SK-N-SH (cell line): ENCODE data around the gene AGBL4.

Experiments used
- CTCF ChIP-seq: fragments of 200-600 bp; sonication (generic); IDR thresholded peaks from 2 replicates; pipeline ENCODE4 v1.6.1; 2017; ENCODE audit warnings: antibody characterized with exemption, mild to moderate bottlenecking, moderate library complexity
- GABPA ChIP-seq: IDR thresholded peaks from 2 replicates; pipeline ENCODE4 v1.4.0; 2012; ENCODE audit warnings: low read depth, mild to moderate bottlenecking
- GATA2 ChIP-seq: sonication (generic); formaldehyde crosslinking; IDR thresholded peaks from 2 replicates; pipeline ENCODE4 v1.5.0; 2020; ENCODE audit warnings: mild to moderate bottlenecking, missing genetic modification reagents
- SMC3 ChIP-seq: IDR thresholded peaks from 2 replicates; pipeline ENCODE4 v1.6.1; 2012; ENCODE audit warnings: low read depth, low read length, improper control_type of control experiment
- TAF1 ChIP-seq: IDR thresholded peaks from 2 replicates; pipeline ENCODE4 v1.6.1; 2012; ENCODE audit warnings: low read depth, mild to moderate bottlenecking, low read length, moderate library complexity, borderline replicate concordance
- TF ChIP-seq, protein P1 (sequence below): IDR thresholded peaks from 2 replicates; pipeline ENCODE4; 2012
- TF ChIP-seq, protein P2 (sequence below): IDR thresholded peaks from 2 replicates; pipeline ENCODE4 v1.4.0; 2012; ENCODE audit warnings: low read depth

DNA sequence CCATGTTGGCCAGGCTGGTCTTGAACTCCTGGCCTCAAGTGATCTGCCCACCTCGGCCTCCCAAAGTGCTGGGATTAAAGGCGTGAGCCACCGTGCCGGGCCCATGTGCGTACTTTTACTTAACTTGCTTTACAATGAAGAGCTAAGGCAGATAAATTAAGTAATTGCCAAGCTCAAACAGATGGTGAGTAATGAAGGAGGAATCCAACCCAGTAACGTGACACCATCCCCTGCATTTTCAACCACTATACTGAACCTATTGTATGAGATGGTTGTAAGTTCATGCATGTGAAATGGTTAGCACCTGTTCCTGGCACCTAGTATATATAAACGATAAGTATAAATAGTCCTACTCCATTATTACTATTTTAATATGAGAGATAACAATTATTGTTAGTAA lies 659.1 kb downstream of the AGBL4 start:
- TF ChIP-seq GATA2 (CRISPR knock-in tag) (no peak), CTCF (no peak), SMC3 (no peak), TAF1 (no peak), GABPA (no peak)
- TF ChIP-seq, protein P1, sequence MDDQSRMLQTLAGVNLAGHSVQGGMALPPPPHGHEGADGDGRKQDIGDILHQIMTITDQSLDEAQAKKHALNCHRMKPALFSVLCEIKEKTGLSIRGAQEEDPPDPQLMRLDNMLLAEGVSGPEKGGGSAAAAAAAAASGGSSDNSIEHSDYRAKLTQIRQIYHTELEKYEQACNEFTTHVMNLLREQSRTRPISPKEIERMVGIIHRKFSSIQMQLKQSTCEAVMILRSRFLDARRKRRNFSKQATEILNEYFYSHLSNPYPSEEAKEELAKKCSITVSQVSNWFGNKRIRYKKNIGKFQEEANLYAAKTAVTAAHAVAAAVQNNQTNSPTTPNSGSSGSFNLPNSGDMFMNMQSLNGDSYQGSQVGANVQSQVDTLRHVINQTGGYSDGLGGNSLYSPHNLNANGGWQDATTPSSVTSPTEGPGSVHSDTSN, result no peak
- TF ChIP-seq, protein P2, sequence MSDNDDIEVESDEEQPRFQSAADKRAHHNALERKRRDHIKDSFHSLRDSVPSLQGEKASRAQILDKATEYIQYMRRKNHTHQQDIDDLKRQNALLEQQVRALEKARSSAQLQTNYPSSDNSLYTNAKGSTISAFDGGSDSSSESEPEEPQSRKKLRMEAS, result no peak
